ENCODE data around the gene SEPSECS.

SEPSECS gene

DNA sequence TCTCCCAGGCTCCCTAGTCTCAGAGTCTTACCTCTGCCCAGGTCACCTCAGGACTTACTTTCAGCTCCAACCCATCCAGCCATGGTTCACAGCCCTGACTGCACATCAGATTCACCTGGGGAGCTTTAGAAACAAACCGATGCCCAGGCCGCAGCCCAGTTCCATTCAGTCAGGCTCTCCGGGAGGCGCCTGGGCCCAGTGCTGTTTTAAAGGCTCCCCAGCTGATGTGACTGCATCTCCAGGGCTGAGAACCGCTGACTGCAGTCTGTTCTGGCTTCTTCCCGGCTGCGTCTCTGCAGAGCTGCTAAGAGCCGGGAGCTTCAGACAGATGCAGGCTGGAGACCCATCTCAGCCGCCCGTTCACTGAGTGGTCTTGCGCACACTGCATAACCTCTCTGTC, 85.1 kb downstream of the SEPSECS start:
- TF ChIP-seq, protein P1, sequence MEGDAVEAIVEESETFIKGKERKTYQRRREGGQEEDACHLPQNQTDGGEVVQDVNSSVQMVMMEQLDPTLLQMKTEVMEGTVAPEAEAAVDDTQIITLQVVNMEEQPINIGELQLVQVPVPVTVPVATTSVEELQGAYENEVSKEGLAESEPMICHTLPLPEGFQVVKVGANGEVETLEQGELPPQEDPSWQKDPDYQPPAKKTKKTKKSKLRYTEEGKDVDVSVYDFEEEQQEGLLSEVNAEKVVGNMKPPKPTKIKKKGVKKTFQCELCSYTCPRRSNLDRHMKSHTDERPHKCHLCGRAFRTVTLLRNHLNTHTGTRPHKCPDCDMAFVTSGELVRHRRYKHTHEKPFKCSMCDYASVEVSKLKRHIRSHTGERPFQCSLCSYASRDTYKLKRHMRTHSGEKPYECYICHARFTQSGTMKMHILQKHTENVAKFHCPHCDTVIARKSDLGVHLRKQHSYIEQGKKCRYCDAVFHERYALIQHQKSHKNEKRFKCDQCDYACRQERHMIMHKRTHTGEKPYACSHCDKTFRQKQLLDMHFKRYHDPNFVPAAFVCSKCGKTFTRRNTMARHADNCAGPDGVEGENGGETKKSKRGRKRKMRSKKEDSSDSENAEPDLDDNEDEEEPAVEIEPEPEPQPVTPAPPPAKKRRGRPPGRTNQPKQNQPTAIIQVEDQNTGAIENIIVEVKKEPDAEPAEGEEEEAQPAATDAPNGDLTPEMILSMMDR (IDR thresholded peaks at IDR 0.05; ENCODE audit: low read depth, low read length): no peak
- no peak overlapping the region for H3K4me3 ChIP-seq (ENCODE audit: low read depth, low read length)

DNA sequence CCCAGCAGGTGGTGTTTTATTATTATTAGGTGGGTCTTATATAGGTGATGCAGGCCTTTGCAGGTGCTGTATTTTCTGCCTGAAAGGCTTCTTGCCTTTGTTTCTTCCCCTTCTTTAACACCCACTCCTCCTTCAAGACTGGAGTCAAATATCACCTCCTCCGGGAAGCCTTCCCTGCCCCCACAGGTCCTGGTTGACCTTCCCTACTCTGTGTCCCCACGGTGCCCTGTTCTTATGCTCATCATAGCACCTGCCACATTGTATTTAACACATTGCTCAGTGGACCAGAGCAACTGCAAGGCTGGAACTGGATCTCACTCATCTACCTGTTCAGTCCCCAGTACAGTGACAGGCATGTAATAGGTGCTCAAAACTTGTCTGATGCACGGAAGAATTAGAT, 89.7 kb downstream of the SEPSECS start:
- TF ChIP-seq, protein P1 (IDR thresholded peaks at IDR 0.05; ENCODE audit: low read depth, low read length): no peak
- H3K4me3 ChIP-seq (ENCODE audit: low read depth, low read length): no peak overlapping the region

Measured in WI38 (cell line).